H1 (cell line): ENCODE results near the gene PET117.

Experiments
- ATF2 ChIP-seq: IDR thresholded peaks from 2 replicates; pipeline ENCODE4 v1.6.1; 2012; ENCODE audit warnings: low read length, inconsistent platforms
- SP4 ChIP-seq: IDR thresholded peaks from 2 replicates; pipeline ENCODE4 v1.6.1; 2012; ENCODE audit warnings: low read length, inconsistent platforms
- SUZ12 ChIP-seq: fragments of 200-600 bp; sonication (generic); IDR thresholded peaks from 2 replicates; pipeline ENCODE4 v1.6.1; 2012; ENCODE audit warnings: mild to moderate bottlenecking, inconsistent platforms, low read length, moderate library complexity, mixed read lengths
- TF ChIP-seq, protein P1 (sequence below): IDR thresholded peaks from 2 replicates; pipeline ENCODE4 v1.6.1; 2011; ENCODE audit warnings: low read depth, mild to moderate bottlenecking, low read length; ENCODE audit not compliant: insufficient read depth
- TF ChIP-seq, protein P2 (sequence below), 3 experiments: IDR thresholded peaks; 1 replicate in 2 of 3; 2 replicates in 1 of 3; pipeline versions ENCODE4 v1.5.1 to v1.6.1; 2011; ENCODE audit warnings: low read length in 3 of 3, mild to moderate bottlenecking in 3 of 3, inconsistent platforms in 2 of 3, low read depth in 1 of 3, moderate library complexity in 1 of 3; ENCODE audit not compliant: insufficient read depth in 1 of 3; ENCODE audit errors: control extremely low read depth in 1 of 3

- no peak for TF ChIP-seq SP4
- TF ChIP-seq, protein P1, sequence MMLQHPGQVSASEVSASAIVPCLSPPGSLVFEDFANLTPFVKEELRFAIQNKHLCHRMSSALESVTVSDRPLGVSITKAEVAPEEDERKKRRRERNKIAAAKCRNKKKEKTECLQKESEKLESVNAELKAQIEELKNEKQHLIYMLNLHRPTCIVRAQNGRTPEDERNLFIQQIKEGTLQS: no peak
- TF ChIP-seq SUZ12: no peak
- TF ChIP-seq, protein P2, sequence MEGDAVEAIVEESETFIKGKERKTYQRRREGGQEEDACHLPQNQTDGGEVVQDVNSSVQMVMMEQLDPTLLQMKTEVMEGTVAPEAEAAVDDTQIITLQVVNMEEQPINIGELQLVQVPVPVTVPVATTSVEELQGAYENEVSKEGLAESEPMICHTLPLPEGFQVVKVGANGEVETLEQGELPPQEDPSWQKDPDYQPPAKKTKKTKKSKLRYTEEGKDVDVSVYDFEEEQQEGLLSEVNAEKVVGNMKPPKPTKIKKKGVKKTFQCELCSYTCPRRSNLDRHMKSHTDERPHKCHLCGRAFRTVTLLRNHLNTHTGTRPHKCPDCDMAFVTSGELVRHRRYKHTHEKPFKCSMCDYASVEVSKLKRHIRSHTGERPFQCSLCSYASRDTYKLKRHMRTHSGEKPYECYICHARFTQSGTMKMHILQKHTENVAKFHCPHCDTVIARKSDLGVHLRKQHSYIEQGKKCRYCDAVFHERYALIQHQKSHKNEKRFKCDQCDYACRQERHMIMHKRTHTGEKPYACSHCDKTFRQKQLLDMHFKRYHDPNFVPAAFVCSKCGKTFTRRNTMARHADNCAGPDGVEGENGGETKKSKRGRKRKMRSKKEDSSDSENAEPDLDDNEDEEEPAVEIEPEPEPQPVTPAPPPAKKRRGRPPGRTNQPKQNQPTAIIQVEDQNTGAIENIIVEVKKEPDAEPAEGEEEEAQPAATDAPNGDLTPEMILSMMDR (IDR thresholded peaks at IDR 0.05; ENCODE audit: control extremely low read depth in 1 of 3, insufficient read depth in 1 of 3, low read depth in 1 of 3, low read length in 3 of 3): no peak
- TF ChIP-seq ATF2: no peak
Observed at GRCh38 chr20:18101125-18101810, 36.4 kb upstream of the PET117 start.
